GM19452 (cell line): ENCODE measurements around the gene SULT1B1.

ENCODE experiments used
- ATAC-seq: cut with Tn5 transposase; IDR thresholded peaks from one replicate; pipeline ENCODE4 v1.9.1; 2021; ENCODE audit not compliant: unreplicated experiment

The SULT1B1 gene

DNA sequence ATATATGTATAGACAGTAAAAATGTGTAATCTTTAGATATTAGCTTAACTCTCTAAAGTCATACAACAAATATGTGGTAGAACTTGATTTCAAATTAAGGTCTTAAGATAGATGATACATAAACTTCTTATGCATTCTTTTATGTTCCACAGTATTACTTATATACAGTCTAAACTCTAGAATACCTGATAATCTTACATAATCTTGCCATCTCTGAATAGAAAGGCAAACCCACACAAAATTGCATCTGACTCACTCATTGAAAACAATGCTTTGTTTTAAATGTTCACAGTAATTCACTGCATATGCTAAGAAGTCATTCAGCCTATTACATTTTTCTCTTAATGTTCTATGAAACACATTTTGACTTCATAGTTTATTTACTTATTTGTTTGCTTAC, 10.1 kb downstream of the SULT1B1 start:
- ATAC-seq, result no peak

DNA sequence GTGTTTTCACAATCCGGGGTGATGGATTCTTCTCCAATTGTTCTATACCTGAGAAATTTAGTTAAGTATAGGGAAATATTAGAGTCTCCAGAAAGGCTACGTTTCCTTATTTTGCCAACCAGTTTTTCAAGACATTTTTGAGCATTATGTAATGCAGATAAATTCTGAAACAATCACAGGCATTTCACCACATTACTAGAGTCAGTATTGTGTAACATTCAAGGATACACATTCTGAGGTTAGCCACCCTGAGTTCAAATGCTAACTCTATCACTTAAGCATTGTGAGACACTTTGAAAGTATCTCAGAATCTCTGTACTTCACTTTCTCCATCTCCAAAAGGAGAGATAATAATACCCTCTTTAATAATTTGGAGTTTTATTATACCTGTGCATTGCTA, 10.6 kb downstream of the SULT1B1 start:
- ATAC-seq, result no peak

DNA sequence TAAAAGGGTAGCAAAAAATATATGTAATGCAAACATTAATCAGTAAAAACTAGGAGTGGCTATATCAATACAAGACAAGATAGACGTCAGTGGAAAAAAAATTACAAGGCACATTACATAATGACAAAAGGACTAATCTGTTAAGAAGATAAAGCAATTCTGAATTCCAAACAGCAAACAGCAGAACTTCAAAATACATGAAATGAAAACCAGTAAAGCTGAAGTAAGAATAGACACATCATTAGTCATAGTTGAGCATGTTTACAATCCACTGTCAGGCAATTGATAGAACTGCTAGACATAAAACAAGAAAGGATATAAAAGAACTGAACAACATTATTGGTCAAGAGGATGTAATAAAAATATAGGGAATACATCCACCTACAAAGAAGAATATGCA, 12.2 kb downstream of the SULT1B1 start:
- ATAC-seq, result no peak

DNA sequence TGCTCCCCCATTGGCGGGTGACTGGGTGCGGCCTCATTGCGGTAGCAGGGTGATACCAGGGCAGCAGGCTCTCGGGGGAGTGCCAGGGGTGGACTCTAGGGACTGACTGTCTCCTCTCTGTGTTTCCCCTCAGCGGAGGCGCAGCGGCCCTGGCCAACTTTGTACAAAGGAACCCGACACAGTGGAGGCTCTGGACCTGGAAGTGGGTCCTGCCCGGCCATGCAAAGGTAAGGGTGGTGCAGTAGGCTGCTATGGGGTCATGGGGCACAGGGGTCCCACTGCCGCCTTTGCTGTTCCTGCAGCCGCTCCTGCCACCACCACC, 16.3 kb downstream of the SULT1B1 start:
- ATAC-seq, result no peak

DNA sequence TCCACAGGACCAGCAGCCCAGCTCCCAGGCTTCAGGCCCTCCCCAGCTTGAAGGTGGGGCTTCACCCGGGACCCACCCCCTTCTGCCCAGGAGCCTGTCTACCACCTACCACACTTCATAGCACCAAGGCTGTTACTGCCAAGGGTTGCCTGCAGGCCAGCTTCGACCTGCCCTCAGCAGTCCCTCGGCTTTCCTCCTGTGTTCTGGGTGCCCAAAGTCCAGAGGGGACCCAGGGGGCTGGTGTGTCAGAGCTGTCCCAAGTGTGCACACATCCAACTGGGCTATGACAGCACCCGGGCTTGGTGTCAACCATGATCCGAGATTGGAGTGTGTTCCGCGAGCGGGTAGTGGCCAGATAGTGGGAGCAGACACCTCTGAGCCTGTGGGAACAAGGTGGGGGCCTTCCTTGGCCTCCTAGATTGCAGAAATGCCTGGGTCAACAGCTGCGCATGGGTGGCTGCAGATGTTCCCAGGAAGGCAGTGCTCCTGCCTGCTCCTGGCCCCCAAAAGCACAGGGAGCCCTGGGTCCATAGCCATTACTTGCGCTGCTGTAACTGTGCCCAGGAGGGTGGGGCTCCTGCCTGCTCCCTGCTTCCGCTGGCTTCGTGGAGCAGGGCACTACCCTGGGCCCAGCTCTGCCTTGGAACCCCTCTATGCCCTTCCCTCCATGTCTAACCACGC, 16.8 kb downstream of the SULT1B1 start:
- no peak for ATAC-seq

DNA sequence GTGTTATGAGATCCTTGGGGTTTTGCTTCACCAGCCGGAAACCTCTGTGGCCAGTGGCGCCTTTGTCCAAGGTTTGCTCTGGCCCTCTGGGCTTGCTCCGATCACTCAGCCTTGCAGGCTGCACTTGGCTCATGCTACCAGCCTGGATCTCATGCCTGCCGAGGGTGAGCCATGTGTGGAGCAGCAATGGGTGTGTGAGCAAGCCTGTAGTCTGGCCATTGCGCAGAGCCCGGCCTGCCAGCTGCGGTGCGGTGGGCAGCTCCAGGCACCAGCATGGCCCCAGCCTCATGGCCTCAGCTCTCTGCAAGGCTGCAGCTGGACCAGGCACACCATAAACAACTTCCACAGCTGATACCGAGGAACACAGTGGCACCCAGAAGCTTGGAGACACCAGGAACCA, 17.8 kb downstream of the SULT1B1 start:
- ATAC-seq, result no peak

DNA sequence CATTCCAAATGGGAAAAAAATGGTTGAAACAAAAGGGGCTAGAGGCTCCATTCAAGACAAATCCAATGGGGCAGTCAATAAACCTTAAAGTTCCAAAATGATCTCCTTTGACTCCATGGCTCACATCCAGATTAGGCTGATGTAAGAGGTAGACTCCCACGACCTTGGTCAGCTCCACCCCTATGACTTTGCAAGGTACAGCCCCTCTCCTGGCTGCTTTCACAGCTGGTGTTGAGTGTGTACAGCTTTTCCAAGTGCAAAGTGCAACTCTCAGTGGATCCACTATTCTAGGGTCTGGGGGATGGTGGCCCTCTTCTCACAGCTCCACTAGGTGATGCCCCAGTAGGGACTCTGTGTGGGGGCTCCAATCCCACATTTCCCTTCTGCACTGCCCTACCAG, 21.5 kb downstream of the SULT1B1 start:
- ATAC-seq, result no peak

DNA sequence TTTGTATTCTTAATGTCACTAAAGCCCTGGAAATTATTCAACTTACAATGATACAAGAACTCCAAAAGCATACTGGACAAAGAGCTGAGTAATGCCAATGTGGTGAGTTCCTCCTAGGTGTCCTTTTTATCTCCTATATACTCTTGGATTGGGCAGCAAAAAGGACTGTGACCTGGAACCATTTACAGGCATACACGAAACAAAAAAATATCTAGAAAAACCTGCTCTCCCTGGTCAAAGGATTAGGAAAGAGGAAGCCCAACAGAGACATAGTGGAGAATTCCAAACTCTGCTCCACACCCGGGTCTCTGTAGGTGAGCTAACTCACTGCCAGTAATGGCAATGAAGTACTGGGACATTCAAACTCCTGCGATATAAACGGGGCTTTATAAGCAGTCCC, 25.3 kb downstream of the SULT1B1 start:
- ATAC-seq, result no peak

DNA sequence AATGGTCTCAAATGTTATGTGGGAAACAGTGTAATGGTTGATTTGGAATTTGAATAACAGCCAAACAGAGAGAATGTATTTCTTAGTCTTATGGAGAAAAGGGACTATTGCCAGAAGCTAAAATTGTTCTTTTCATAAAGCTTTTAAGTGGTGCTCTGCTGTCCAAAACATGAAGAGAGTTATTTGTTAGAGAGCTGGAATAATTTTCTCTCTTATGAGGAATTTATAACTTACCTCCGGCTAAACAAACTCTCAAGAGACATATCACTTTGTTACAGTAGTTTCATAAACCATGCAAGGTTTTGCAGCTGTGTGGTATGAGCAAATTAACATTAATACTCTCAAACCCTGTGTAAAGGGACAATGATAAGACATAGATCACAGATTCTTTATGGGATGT, 28.6 kb downstream of the SULT1B1 start:
- no peak for ATAC-seq

DNA sequence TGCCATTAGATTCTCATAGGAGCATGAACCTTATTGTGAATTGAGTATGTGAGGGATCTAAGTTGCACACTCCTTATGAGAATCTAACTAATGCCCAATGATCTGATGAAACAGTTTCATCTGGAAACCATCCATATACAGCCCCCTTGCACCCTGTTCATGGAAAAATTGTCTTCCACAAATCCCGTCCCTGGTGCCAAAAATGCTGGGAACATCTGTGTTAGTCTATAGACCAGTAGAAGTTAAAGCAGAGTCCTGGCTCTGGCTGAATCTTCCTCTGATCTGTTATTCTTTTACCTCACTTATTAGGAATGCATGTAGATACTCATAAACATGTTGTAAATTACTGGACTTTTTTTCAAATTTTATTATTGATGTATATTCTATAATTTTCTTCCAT, 29.2 kb downstream of the SULT1B1 start:
- ATAC-seq, result no peak

DNA sequence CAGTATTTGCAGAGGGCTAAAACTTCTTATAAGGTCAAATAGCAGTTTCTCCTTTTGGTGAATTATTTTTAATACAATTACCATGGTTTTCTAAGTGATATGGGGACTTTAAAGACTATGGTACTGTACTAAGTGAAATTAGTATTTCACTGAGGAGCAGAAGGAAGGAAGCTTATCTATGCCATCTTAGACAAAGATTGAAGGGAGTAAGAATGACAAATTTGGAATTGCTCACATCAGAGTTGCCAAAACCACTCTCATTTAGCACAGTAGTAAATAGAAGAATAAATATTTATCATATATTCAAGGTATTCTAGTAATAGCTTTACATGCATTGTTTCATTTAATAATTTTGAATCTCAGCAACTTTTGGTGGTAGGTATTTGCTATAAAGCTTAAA, 30.4 kb downstream of the SULT1B1 start:
- ATAC-seq, result no peak

DNA sequence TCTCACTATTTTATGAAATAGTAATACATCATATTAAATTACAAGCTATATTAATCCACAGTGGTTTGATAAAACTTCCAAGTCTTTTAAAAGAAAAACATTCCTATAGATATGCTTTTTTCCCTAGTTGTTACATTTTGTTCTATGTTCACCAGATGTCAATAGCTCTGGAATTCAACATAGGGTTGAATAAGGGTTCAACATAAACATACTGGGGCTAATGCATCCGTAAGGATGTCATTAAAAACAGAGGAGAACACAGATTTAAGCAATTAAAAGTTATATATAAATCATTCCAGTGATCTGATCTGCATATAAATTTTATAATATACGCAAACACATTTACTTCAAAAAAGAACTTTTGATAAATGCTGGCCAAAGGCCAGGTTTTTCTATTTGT, 32.5 kb downstream of the SULT1B1 start:
- ATAC-seq, result no peak

DNA sequence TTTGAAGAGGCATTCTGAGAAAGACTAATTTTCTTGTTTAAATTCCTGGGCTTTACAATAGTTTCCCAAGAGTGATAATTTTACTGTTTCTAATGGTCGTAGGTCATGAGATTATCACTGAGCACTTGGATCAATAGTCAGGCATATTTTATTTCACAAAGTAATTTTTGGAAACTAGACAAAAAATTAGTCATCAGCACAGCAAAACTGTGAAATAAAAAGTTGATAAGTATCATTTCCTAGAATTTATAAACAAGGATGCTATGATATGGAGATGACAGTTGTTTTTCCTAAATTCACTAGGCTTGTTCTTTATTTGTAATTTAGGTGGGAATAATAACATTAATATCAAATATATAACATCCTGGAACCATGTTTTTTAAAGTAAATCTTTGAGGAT, 33.0 kb downstream of the SULT1B1 start:
- no peak for ATAC-seq

DNA sequence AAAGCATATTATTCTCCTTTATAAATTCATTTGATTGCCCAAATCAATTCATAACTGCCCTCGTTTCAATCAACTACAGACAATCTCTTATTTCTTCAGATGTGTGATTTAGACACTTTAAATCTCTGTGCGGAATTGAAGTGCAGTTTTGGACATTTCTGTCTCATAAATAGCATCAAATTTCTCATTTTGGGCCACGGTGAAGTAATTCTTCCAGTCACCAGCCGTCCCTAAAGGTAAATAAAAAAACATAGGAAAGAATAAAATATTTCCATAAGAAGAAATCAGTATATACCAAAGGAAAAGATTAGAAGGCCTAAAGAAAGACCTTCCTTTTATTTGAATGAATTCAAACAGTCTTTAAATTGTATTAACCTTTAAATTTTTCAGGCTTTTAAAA, 33.4 kb downstream of the SULT1B1 start:
- ATAC-seq, result no peak

DNA sequence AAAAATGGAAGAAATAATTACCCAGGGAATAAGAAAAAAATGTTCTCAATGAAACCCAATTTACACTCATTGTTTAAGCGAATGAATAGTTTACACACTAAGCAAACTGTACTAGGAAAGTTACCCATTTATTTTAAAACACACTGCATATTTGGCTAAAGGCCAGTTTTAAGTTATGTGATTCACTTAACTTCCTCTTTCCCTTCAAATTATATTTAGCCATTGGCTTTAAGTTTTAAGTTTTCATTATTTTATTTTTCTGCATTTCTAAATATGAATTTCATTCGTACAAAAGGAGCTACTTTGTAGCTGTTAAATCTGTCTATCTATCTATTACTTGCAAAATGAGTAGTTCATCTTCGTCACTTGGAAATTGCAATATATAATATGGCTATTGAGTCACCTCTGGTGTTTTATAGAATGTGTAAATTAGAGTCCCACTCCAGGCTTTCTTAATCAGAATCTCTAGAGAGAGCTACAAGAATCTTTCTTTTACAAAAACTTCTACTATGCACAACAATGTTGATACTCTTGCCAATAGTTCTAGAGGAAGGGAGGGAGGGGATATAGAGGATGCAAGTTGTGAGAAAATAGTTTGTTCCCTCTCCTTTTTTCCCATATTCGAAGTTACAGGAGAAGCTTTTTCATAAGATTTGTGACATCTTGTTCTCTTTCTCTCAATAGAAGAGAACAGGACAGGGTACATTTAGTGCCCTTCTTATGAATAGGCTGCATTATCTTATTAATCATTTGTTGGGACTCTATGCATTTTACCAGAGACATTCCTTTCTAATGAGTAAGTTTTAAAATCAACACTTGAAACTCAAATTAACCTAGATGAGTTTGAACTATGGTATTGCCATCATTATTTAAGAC, 41.8 kb downstream of the SULT1B1 start:
- no peak for ATAC-seq

DNA sequence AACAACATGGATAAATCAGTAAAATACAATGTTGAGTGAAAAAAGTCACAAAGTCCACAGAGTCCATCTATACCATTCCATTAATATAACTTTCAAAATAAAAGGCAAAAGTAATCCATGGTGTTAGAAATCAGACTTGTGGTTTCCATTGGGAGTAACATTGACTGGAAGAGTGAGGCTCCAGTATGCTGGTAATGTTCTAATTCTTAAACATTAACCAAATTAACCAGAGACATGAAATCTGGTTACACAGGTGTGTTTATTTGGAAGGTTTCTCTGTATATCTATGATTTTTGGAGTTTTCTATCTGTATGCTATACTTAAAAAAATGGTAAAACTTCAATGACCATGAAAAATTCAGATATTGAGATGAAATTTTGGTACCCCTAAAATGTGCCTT, 42.6 kb downstream of the SULT1B1 start:
- no peak for ATAC-seq

DNA sequence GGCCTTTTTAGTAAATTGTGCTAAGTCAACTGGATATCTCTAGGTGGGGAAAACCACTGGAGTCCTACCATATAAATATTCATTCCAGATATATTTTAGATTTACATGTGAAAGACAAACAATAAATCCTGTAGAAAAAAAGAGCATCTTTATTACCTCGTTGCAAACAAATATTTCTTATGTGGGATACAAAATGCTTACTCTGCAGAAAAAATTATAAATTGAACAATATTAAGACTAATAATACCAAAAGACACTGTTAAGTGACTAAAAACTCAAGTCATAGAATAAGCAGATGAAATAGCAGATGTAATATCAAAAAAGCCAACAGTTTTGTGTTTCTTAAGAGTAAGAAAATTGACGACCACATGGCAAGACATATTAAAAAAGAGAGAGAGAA, 43.8 kb downstream of the SULT1B1 start:
- no peak for ATAC-seq

DNA sequence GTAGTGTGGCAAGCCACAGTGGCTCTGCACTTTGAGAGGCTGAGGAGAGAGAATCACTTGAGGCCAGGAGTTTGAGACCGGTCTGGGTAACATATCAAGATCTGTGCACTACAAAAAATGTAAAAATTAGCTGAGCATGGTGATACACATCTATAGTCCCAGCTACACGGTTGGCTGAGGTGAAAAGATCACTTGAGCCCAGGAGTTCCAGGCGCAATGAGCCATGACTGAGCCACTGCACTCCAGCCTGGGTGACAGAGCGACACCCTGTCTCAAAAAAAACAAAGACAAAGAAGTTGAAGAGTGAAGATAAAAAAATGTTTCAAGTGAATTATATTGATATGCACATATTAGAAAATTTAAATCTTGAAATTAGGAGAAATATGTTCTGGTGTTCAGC, 46.3 kb downstream of the SULT1B1 start:
- ATAC-seq, result no peak

DNA sequence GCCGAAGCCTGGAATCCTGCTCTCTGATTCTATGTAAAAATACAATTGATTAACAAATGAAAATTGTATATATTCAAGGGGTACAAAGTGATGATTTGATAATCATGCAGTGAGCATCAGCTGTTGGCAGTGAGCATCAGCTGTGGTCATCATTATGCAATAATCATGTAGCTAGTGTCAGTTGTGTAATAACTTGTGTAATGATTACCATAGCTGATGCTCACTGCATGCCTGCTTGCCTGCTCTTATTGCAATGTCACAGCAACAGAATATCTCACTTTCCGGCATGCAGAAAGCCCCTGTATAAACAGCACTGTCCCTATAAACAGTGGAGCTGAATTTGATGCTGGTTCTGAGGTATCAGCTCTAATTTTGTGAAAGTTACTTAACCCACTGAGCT, 46.8 kb downstream of the SULT1B1 start:
- no peak for ATAC-seq

DNA sequence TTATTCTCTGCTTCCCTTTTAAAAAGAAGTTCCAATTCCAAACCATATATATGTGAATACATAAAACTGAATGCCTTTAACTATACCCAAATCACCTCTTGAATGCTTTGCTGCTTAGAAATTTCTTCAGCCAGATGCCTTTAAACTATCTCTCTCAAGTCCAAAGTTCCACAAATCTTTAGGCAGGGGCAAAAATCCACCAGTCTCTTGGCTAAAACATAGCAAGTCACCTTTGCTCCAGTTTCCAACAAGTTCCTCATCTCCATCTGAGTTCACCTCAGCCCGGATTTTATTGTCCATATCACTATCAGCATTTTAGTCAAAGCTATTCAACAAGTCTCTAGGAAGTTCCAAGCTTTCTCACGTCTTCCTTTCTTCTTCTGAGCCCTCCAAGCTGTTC, 49.8 kb downstream of the SULT1B1 start:
- ATAC-seq, result no peak

DNA sequence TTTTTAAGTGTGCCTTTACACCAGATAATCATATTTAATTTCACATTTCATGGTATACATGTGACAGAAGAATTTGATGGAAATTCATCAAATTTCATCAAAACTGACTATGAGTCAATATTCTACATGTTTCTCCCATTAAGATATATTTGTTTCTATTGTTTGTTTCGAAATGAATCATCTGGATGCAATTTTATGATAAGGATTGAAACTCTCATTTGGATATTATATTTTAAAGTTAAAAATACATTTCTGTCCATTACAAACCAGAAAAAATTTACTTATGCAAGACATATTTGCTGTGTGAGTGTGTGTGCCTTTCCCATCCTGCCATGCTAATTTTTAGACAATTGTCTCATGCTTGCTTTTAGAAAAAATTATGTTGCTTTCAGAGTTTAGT, 52.2 kb downstream of the SULT1B1 start:
- no peak for ATAC-seq

DNA sequence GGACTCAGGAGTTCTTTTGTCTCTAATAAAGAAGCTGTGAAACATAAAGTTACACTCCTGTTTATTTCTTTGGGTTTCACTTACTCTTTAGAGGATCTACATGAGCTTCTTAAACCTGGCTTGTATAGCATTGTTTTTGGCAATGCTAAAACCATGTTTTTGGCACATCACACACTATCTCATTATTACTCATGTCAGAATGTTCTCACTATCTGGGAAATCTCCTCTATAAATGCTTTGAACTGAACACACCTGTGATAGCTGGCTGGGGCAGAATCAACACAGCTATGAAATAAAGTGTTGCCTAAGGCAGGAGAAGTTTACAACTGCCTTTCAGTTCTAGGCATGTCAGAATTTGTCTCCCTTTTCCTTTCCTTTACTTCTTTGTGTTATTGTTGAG, 52.6 kb downstream of the SULT1B1 start:
- ATAC-seq, result no peak

DNA sequence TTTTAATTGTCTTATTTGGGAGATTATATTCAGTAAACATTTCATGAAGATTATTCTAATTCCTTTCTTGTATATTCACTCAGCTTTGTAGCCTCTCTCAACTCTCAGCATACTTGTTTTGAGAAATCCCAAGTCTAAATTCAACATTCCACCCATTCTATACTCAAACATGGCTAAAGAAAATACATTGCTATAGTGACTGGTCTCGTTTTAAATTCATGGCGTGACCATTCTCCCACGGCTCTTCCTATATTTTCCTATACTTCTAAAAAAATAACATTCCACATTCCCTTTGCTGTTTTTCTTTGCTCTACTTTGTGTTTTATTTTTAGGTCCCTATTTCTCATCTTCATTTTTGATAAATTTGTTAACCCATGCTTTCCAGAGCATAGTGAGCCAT, 58.2 kb downstream of the SULT1B1 start:
- no peak for ATAC-seq
